ENCODE results near the gene EMC6.
"Not testable (repeated sequence)": the region's sequence is repeated elsewhere in the genome, so short reads cannot be mapped to it uniquely, and the experiment has no call there.

EMC6 gene

DNA sequence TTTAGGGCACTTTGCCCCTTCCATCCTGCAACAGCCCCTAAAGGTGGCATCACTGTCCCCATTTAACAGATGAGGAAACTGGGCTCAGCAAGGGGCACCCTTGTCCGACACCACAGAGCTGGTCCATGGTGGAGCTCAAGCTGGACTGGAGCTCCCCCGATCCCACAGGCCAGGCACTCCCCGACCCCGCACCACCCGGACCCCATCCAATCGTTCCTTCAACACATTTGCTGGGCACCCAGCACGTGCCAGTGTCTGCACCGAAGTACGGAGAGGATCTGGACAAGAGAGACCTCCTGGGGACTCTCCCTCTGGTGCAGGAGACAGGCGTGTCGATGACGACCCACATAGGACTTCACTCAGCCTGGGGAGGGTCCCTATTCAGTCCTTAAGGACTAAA is 13.4 kb downstream of the EMC6 start:
- no peak for DNase-seq

DNA sequence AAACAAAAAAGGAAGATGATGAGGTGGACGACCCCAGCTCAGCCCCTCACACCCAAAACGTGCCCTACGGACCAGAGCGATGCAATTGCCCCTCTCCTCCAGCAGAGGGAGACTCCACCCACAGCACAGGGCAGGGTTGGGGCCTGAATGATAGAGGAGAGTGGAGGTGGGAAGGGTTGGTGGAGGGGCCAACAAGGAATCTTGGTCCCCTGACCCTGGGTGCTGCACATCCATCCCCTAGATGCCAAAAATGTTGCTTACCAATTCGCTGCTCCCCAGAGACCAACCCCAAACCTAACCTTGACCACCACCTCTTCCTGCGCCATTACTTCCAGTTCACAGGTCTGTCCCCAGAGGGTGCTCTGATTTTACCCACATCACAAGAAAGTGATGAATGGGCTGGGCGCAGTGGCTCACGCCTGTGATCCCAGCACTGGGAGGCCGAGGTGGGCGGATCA is 14.5 kb downstream of the EMC6 start:
- no peak for DNase-seq

DNA sequence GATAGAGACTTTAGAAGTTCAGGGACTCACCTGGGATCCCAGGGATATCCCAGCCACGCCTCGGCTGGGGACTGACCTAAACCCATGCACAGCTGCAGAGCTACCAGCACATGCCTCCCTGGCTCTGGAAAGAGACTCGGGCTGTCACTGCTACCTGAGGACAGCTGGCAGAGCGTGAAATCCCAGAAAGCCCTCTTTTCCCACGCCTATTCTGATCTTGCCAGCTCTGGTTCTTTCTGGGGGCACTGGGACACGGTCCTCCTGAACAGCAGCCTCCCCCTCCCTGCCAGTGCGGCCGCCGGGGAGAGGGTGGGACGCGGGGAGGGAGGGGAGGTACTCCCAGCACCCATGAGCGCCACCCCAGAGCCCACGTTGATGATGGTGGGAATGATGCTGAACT is 16.6 kb downstream of the EMC6 start:
- no peak for DNase-seq

DNA sequence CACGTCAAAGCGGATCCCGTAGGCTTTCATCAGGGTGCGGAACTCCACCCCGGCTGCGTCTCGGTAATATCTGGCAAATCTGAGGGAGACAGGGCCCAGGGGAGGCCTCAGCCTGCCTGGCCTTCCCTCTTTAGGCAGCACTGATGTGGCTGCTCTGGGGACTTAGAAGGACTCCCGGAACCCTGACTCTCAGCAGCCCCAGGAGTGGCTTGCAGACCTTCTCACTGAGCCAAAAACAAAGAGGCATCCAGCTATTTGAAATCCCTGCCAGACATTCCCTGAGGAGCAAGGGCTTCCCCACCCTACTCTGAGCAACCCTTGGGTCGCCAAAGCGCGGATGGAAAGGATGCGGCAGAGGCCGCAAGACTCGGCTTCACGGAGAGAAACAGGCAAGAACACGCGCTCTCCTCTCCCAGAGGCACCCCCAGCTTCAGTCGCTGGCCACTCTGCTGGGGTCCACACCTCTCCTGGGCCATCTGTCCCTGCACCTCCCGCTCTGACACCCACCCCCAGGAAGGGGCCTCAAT is 19.5 kb downstream of the EMC6 start:
- no peak for DNase-seq

DNA sequence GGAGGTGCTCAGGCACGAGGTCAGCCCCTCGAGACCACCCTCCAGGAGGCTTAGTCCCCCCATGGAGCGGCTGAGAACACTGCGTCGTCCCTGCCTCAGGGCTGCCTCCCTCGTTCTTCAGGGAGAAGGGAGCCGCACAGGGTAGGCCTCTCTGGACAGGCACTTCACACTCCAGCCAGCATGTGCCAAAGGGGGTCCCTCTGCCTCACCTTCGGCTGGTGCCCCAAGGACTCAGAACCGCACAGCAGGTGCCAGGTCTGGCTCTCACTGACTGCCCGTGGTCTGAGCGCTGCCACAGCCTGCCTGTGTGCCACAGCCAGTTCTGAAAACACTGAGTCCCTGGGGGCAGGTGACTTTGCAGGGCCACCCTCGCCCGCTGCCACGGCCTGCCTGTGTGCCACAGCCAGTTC is 20.2 kb downstream of the EMC6 start:
- DNase-seq: no peak

DNA sequence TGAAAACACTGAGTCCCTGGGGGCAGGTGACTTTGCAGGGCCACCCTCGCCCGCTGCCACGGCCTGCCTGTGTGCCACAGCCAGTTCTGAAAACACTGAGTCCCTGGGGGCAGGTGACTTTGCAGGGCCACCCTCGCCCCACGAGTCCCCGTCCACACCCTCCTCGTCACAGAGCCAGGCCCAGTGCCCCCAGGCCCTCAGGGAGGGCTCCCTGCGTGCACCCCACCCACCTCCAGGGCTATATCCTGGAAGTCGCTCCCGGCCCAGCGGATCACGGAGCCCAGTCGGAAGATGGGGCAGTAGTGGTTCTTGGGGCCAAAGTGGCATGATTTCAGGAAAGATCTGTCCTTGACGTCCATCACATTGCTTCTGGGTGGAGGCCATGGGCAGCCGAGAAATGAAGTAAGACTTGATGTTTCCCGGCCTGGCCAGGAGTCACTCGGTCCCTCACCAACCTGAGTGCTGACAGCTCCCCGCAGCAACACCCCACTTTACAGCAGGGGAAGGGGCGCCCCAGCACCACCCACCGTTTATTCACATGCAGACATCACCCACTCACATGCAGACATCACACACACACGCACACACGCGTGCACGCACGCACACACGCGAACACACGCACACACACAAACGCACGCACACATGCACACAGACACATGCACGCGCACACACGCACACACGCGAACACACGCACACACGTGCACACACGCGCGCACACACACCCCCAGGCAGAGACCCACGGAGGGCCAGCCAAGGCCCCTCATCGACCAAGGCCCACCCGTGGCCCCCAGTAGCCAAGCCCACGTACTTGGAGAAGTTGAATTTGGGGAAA is 20.9 kb downstream of the EMC6 start:
- no peak for DNase-seq

DNA sequence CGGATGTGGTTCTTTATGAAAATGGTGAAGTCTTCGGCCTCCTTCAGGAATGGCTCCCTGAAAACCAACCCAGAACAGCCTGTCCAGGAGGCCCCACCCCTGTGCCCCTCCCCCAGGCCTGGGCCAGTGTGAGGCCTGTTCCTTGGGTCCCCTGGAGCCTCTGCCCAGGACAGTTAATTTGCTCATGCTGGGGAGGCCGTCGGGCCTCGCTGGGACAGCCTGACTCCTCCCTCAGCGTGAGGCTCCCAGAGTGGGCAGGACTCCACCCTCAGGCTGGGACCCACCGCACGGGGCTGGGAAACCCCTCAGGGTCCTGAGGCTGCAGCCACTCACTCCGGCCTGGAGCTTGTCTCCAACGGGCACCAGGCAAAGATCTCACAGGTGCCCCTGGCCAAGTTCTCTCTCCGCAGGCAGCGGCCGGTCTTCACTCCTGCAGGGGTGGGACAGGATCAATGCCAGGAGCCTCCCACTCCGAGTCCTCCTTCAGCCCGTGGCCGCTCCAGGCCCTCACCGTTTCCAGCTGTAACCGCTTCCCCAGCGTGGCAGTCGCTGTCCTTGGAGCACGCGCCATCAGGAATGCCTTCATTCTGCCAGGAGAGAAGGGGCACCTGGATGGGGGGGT is 21.6 kb downstream of the EMC6 start:
- no peak for DNase-seq

DNA sequence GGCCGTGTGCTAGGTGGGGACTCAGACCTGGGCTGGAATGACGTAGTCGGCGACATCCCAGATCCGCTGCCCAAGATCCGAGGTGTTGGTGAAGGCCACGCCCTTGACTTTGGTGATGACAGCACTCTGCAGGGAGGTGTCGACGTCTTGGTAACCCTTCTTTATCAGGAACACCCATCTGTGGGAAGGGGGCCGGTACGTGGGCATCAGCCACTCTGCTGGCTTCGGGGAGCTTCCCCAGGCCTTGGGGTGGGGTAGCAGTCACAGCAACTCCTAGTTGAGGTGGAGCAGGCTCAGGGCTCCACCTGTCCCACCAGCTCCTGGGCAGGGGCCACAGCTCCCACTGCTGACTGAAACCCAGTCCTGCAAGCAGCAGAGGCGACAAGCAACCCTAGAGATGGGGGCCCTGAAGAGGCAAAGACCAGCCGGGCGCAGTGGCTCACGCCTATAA is 23.0 kb downstream of the EMC6 start:
- no peak for DNase-seq

DNA sequence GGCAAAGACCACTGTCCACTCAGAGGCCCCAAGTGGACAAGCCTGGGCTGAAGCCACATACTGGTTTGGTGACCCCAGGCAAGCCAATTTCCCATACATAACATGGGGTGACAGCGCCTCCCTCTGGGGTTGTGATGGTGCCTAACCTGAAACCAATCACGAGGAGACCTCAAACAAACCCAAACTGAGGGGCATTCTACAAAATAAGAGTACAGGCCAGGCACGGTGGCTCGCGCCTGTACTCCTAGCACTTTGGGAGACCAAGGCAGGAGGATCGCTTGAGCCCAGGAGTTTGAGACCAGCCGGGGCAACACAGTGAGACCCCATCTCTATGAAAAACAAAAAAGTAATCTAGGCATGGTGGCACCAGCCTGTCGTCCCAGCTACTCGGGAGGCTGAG is 23.7 kb downstream of the EMC6 start:
- DNase-seq: no peak

DNA sequence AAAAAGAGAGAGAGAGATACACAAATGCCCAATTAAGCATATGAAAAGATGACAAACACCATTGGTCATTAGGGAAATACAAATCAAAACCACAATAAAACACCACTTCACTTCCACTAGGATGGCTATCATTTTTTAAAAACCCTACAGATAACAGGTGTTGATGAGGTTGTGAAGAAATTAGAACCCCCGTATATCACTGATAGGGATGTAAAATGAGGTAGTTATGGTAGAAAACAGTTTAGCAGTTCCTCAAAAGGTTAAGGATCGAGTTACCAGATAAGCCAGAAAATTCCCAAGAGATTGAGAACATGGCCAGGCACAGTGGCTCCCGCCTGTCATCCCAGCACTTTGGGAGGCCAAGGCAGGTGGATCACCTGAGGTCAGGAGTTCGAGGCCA is 24.5 kb downstream of the EMC6 start:
- DNase-seq: no peak

DNA sequence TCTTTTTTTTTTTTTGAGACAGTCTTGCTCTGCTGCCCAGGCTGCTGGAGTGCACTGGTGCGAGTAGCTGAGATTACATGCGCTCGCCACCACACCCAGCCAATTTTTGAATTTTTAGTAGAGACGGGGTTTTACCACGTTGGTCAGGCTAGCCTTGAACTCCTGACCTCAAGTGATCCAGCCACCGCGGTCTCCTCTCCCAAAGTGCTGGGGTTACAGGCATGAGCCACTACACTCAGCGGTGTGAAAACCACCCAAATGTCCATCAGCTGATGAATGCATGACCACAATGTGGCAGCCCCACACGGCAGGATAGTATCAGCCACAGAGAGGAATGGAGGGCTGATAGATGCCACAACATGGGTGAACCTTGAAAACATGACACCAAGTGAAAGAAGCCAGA is 25.2 kb downstream of the EMC6 start:
- no peak for DNase-seq

DNA sequence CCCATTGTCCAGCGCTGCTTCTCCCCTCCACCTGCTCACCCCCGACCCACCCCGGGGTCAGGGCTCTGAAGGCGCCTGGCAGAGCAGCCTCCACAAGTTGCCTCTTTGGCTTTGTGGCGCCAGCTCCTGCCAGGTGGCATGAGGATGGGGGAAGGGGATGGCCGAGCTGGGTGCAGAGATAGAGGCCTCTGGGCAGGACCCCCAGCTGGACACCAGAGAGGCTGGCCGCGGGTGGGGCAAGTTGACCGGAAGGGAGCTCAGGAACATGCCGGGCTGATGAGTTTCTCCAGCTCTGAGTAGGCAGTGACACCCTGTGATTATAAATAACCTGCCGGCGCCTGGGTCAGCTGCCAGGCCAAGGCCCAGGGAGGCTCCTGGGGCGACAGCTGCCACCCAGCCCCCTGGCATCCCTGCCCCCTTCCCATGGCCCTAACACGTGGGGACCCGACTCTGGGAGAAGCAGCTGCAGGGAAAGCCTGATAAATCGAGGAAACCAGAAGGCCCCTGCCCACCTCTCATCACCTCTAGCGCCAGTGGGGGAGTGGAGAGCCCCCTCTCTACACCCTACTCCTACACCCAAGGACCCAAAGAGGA is 26.6 kb downstream of the EMC6 start:
- no peak for DNase-seq

DNA sequence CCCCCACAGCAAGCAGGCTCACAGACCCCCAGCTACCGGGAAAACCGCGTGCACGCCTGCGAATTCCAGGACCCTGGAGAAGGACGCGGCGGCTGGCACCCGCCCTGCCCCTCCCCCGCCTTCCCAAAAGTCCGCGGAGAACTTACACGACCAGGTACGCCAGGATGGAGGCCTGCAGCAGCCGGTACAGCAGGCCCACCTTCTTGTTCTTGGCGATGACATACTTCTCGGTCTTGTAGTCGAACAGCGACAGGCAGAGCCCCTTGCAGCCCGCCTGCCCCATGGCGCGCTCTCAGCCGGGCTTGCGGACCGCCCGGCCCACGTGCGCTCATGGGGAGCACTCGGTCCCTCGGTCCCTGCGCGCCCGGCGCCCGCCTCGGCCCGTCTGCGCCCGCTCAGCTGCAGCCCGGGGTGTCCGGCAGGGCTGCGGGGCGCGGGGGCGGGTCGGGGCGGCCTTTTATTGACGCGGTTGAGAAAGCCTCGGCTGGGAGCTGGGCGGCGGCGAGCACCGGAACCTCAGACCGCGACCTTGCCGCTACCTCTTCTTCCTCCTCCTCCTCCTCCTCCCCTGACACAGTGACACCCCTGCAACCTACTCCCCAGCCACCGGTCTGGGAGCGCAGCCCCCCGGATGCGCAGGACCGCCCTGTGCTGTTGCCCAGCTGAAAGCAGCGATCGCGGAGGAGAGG is 27.3 kb downstream of the EMC6 start, which contains the start of gene P2RX5:
TSS of gene P2RX5 (minus strand) at position 433 of the 689 bp plus-strand sequence. CDS start at position 283, 150 bp downstream.
- no peak for DNase-seq

DNA sequence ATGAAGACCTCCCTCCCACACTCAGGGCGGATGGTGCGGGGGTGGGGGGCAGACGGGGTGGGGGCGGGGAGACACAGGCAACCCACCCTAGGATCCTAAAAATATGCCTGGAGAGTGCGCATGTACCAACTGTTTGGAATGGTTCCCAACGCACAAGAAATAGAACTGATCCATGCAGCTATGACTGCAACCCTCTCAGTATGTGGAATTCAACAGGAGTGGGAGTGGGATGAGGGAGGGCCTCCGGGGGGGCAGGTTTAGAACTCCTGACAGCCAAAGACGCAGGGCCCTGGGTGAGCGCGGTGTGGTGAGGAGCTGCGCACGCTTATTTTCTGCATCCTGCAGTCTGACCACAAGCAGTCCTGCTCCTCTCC is 28.5 kb downstream of the EMC6 start:
- no peak for DNase-seq

DNA sequence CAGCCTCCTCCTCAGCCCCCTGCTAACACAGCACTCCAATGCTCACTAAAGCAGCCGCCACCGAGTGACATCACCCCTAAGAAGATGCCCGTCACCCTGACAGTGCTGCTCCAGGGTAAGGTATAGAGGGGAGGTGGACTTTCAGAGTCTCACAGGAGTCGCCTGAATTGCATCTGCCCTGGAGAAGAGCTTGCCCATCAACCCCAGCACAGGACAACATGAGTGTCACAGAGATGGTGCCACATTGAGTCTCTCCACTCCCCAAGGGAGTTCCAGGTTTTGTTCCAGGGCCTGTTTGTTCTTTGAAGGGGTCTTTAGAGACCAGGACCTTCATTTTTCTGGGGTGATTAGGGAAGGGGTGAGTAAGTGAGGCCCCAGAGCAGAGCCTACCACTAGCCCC is 29.5 kb downstream of the EMC6 start:
- DNase-seq: no peak

DNA sequence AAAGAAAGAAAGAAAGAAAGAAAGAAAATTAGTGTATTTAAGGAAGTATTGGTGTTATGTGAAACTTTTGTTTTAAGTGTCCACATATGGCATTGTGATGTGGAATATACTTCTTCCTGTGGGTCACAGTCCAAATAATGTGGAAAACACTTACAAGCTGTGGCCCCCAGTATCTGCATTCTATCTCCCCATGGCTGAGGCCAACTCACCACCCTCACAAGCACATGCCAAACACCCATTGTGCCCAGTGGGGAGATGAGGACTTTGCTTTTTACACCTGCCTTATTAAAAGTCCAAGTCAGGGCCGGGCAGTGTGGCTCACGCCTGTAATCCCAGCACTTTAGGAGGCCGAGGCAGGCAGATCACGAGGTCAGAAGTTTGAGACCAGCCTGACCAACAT is 31.3 kb downstream of the EMC6 start:
- no peak for DNase-seq

DNA sequence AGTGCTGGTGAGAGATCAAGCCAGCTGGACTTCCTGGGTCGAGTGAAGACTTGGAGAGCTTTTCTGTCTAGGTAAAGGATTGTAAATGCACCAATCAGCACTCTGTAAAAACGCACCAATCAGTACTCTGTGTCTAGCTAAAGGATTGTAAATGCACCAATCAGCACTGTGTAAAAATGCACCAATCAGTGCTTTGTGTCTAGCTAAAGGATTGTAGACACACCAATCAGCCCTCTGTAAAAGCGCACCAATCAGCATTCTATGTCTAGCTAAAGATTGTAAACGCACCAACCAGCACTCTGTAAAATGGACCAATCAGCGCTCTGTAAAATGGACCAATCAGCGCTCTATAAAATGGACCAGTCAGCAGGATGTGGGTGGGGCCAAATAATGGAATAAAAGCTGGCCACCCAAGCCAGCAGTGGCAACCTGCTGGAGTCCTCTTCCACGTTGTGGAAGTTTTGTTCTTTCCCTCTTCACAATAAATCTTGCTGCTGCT is 33.5 kb downstream of the EMC6 start:
- DNase-seq: not testable (repeated sequence)

DNA sequence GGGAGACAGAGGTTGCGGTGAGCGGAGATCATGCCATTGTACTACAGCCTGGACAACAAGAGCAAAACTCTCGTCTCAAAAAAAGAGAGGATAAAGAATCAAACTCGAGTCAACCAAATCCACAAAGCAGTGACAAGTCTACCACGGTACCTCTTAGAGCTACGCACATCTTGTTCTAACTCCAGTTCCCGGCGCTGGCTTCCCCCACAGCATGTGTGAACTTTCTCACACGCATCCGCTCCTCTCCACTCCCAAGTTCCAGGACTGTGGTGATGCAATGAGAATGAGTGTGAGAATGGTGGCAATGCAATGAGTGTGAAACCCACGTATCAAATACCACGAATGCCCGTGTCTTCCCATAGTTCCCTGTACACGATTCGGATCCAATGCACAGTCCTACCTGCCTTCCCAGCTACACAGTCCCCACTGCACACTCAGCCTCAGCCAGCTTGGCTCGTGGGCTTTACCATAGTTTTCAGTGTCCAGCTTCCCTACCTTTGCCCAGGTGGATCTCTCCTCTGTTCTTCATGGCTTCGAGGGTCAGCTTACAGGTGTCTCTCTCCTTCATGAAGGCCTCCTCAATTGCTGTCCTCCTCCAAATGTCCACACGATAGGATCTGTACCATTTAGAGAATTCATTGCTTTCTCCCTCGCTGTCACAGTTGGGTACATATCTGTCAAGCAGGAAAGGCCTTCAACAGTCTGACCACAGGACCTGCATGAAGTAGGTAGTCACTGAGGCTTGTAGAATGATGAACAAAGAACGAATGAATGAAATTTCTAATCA is 36.5 kb downstream of the EMC6 start:
- no peak for DNase-seq

DNA sequence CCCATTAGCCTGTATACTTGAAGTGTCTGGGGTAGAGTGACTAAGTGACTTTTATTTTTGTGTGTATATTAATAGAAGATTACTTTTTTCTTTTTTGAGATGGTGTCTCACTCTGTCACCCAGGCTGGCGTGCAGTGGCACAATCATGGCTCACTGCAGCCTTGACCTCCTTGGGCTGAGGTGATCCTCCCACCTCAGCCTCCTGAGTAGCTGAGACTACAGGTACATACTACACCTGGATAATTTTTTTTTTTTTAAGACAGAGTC is 37.0 kb downstream of the EMC6 start:
- not testable (repeated sequence) for DNase-seq

DNA sequence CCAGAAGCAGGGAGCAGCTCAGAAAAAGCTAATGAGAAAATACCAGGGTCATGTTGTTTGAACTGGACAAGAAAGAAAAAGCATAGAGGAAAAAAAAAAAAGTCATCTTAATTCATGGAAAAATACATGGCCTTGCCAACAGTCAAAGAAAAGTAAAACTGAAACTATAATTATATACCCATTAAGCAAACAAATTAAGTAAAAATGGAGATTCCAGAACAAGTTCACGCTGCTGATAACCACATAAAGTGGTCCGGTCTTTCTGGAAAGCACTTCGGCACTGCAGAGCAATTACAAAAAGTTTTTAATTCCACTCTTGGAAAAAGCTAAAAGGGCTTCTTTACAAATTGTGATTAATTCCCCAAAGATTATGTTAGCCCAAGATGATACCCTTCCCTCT is 39.8 kb downstream of the EMC6 start:
- DNase-seq: no peak

DNA sequence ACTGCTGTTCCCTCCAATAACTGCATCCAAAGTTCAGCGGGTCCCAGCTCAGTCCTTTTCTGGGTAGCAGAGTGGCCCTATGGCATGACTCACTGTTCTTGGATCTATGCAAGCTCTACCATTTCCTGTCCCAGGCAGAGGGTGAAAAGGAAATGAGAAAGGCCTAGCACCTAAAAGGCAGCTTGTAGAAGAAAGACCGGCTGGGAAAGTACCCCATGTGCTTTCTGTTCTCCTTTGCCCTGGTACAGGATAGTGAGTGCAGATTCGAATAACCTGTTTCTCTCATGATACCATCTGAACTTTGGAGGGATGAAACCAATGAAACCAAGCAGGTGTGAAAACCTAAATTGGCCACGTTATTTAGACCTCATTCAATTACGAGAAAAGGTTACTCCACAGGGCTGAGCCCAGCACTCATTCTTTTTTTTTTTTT is 42.4 kb downstream of the EMC6 start:
- DNase-seq: no peak

DNA sequence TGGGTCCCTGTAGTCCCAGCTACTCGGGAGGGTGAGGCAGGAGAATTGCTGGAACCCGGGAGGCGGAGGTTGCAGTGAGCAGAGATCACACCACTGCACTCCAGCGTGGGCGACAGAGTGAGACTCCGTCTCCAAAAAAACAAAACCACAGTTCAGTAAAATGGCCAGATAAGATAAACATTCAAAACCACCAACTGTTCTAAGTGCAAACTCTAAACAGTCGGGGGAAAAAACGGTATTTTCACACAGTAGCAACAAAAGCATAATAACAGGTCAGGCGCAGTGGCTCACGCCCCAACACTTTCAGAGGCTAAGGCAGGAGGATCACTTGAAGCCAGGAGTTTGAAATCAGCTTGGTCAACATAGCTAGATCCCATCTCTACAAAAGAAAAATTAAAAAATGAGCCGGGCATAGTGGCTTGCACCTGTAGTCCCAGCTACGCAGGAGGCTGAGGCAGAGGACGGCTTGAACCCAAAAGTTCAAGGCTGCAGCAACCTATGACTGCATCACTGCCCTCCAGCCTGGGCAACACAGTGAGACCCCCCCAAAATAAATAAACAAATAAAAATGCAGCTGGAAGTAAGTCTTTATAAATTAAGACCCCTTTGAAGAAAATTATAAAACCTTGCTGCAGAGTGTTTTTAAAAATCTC is 44.3 kb downstream of the EMC6 start:
- no peak for DNase-seq
